ENCODE results near the gene ADCY9.

ADCY9 gene

DNA sequence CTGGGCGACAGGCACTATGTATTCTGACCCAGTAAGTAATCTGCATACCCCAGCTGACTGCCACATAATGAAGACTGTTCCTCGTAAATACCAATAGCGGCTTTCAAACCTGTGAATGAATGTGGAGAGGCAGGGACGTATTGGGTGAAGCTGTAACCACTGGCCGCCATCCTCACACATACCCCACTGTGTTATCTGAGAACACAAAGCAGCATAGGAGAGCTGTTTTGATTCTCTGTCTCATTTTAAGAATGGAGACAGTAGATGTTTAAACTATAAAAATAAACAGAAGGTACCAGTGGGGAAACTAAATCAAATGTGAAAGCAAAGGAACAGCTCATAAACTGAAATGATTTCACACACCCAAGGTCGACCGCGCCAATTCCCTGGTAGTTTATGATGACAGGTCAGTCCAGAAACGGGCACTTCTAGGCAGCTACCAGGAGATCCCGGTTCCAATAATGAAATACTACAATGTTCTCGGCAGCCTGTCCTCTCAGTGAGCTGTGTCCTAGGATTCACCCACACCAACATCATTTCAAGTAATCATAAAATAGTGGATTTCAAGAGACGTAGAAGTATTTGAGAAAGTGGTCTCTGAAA, 109.7 kb downstream of the ADCY9 start:
- DNase-seq (ENCODE audit: low read depth in 1 of 2, low spot score in 1 of 2), result no peak

DNA sequence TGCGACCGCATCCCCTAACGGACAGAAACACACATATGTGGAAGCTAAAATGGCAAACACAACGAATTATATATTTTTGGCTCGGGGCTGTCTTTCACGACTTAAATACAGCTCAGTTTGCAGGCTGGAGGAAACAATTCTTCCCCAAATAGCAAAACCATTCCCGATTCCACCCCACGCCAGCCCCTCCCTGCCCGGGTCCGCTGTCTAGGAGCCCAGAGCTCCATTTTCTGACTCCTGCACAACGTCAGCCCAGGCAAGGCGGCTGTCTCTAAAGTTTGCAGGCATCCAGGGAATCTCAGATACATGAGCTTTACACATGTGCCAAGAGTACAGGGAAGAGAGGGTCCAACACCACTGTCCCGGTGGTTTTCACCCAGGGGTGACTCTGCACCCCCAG, 110.5 kb downstream of the ADCY9 start:
- no peak for DNase-seq (ENCODE audit: low read depth in 1 of 2, low spot score in 1 of 2)

DNA sequence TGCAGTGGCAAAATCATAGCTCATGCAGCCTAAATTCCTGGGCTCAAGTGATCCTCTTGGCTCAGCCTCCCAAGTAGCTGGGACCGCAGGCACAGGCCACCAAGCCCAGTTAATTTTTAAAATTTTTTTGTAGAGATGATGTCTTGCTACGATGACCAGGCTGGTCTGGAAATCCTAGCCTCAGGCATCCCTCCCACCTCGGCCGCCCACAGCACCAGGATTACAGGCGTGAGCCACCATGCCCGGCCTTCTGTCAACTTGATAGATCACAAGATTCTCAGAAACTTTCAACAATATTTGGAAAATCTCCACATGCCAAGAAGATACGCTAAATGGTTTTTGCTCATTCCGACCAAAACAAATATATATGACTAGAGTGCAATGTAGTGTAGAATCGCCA, 111.0 kb downstream of the ADCY9 start:
- DNase-seq (ENCODE audit: low read depth in 1 of 2, low spot score in 1 of 2), result no peak

DNA sequence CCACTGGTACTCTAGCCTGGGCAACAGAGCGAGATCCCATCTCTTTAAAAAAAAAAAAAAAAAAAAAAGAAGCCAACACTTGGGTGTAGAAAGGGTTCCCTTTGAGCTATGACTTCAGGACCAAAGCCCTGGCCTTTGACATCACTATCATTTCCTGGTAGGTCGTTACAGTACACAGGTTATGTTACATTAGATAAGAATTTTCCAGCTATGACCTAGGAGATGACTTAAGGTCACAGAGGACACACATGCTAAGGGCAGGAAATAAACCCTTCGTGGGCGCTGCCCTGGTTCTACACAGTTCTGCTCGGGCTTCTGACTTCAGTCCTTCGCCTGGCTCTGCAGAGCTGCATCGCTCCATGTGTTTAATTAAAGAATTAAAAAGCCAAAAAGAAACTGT, 112.0 kb downstream of the ADCY9 start:
- no peak for DNase-seq (ENCODE audit: low read depth in 1 of 2, low spot score in 1 of 2)

DNA sequence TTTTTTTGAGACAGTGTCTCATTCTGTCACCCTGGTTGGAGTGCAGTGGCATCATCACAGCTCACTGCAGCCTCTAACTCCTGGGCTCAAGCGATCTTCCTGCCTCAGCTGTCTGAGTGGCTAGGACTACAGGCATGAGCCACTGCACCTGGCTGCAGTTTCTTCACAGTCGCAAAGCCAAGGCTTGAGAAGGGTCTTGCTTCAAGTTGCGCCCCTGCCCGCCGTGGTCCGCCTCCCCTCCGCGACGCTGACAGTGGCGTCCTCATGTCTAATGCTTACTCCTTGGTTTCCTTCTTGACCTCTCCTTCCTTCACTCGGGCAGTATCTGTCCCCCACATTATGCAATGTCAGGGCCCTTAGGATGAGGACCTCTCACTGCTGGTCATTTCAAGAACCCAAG, 112.7 kb downstream of the ADCY9 start:
- no peak for DNase-seq (ENCODE audit: low read depth in 1 of 2, low spot score in 1 of 2)

DNA sequence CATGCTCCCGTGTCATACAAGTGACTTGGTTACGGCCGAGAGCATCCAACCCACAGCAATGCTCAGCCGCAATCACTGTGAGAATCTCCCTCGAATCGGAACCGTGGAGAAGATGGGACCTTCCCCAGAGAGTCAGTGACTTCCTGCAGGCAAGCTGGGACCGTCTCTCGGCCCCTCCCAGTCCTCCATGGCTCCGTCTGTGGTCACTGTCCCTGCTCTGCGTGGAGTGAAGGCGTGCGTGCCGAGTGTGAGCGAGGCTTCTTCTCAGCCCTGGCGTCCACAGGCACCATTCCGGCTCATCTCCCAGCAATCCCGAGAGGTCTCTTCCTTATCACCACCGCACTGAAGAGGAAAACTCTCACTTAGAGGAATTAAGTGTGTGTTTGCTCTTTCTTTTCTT, 113.1 kb downstream of the ADCY9 start:
- no peak for DNase-seq (ENCODE audit: low read depth in 1 of 2, low spot score in 1 of 2)

DNA sequence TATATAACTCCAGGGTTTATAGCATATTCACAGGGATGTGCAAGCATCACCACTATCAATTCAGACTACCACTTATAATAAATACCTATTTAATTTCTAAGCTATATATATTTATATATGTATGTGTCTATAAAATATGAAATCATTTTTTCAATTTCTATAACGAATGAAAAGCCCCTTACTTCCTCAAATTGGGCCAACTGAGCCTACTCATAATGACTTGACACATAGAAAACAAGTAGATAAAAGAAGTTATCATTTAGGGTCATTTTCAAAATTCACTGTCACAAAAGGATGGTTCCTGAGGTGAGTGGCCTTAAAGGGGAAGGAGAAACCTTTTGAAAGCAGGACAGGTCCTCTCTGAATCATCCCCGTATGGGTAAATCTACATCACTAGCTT, 114.1 kb downstream of the ADCY9 start:
- DNase-seq (ENCODE audit: low read depth in 1 of 2, low spot score in 1 of 2), result no peak

DNA sequence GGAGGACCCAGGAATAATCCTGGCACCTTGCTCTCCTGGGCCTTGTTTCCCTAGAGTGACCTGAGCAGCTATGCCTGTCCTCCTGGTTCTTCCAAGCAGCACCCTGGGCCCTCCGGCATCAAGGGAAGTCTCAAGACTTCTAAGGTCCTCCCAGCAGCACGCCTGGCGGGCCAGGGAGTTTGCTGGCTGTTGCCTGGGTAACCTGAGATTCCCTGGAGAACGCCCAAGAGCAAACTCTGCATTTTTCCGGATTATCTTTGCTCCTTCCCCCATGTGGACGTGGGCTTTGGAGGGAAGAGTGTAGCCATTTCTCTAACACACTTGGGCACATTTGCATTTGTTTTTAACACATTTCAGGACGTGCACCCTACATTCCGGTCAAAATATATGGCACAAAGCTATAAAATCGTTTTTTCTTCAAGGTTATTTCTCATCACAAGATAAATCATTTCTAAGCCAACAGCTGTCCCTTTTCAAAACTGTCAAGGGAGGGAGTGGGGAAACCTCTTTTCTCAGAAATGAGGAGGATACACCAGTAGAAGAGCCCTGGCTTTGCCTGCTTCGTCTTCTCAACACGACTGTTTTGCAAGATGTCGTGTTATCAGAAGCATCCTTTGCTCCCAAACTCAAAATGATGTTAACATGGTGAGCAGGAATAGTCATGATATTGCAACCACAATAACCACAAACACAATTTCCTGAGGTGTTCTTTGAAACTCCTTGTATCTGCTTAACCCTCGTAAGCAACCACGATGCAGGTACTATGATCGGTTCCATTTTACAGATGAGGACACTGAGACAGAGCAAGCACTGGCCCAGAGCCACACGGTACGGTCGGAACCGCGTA, 116.5 kb downstream of the ADCY9 start:
- no peak for DNase-seq (ENCODE audit: low read depth in 1 of 2, low spot score in 1 of 2)

DNA sequence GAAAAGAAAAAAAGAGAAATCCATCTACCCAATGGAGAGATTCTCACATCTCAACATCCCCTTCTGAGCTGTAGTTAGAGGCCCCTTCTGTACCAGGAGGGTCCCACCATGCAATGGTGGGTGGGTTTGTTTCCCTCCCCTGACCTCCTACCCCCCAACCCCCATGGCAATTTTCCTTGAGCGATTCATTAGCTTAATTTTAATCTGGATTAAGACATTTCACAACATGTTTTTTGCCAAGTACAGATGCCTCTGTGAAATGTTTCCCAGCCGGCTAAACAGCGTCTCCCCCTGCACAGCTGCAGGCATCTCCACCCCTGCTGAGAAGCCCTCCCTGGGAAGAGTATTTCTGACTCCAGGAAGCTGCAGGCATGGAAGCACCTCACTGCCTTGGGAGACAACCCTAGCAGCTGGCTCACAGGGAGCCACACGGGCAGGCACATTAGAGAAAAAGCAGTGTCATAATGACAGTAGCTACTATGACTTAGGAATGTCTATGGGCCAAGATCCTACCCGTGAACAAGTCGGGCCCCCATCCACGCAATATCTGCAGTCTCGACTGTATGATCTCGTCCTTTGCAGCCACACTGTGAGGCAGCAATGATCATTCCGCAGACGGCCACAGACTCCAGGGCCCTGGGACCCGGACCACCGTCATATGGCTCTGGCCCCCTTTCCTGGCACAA, 117.3 kb downstream of the ADCY9 start:
- no peak for DNase-seq (ENCODE audit: low read depth in 1 of 2, low spot score in 1 of 2)

DNA sequence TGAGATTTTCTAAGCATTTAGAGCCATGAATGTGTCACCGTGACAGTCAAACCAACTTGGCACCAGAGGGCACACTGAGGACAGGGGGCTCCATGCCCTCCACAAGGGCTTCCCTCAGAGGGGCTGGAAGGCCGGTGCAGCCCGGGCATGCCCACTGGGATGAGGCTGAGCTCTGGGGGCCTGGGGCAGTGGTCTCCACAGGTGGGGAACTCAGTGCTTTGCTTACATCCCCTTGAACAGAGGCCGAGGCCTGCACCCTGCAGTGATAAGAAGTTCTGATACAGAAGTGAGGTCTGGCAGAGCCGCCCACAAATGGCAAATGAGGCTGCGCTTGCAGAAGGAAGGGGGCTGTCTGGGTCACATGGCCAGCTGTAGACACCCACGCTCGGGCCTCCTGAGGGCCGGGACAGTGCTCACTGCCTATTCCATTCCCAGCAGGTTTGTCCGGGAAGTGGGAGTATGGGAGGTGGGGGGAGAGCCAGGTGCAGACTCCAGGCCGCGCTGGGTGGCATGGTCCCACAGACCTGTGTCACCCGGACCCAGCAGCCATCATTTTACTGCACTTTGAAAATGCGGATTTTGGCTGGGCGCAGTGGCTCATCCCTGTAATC, 118.9 kb downstream of the ADCY9 start:
- DNase-seq (ENCODE audit: low read depth in 1 of 2, low spot score in 1 of 2), result no peak

DNA sequence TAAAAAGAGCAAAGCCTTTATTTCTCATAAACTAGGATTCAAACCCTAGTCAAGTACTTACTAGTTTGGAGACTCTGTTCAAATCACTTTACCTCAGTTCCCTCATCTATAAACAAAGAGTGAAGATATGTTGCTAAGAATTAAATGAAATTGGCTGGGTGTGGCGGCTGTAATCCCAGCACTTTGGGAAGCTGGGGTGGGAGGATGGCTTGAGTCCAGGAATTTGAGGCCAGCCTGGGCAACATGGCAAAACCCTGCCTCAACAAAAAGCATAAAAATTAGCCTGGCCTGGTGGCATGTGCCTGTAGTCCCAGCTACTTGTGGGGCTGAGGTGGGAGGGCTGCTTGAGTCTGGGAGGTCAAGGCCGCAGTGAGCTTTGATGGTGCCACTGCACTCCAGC, 121.2 kb downstream of the ADCY9 start:
- DNase-seq (ENCODE audit: low read depth in 1 of 2, low spot score in 1 of 2), result no peak

DNA sequence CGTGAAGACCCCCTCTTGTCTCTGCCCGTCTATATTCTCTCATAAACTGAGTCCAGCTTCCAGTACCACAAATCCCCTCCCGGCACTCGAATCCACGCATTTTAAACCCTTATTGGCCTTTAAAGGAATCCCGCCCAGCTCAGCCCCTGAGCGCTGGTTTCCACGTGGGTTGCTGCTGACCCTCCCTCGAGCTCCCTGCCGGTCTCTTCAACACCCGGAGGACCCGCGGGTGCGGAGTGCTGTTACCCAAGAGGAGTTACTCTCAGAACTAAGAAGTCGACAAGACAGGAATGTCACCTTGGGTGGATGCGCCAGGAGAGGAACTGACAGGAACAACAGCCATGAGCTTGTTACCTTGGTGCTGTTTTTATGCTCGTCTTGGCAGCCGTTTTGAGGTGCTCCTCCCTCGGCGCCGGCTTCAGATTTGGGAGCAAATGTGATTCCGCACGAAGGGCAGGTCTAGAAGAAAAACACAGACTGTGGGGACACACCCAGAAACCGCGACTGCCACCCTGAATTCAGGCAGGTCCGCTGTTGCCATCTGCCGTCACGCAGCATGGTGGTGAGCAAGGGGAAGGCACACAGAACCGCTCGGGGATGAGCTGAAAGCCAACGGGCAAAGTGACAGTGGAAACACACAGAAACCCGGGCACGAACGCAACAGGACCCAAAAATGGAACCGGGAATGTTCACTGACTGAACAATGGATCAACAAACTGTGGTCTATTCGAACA, 123.0 kb downstream of the ADCY9 start:
- no peak for DNase-seq (ENCODE audit: low read depth in 1 of 2, low spot score in 1 of 2)

DNA sequence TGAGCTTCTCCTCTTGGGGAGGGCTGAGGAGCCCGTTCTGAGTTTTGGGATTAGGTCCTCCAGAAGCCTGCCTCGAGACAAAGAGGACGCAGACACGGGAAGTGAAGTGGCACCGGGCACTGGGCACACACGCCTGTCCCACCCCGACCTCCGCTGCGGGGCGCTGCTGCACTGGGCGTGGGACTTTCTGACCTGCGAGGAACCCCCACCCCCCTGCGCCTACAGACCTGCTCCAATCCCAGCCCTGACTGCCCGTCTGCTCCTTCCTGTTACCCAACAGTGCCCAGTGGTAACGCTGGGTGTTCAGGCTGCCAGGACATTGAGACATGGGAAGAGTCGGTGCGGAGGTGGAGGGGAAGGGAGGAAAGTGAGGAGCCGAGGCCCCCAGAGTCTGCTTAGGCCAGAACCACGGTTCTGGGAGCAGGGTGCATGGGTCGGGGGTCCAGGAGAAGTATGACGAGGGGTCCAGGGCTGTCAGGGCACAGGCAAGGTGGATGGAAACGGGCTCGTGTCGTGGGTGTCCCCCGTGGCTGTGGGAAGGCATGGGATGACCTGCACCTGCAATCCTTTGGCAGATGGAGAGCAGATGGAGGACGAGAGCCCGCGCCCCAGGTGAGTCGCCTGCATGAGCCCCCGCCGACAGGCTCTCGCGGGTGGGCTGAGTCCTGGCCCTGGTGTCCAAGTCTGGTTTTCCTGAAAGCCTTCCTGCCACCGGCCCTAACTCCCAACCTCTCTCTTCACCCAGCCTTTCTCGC, 123.8 kb downstream of the ADCY9 start:
- DNase-seq (ENCODE audit: low read depth in 1 of 2, low spot score in 1 of 2), result no peak

DNA sequence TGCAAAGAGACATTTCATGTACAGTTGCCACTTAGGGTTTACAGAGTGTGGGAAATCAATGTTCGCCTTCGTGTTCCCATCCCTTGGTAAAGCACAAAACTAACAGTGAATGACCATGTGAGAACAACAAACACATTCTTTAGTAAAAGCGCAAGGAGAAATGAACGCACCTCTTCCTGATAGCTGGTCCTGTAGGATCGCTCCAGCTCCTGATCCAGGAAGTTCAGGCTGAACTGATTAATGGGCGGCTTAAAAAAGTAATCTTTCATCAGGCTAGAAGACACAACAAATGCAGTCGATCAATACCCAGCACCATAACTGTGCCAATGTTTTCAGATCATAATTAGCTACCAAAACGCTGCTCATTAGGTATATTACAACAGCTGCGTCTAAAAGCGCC, 127.4 kb downstream of the ADCY9 start:
- no peak for DNase-seq (ENCODE audit: low read depth in 1 of 2, low spot score in 1 of 2)

DNA sequence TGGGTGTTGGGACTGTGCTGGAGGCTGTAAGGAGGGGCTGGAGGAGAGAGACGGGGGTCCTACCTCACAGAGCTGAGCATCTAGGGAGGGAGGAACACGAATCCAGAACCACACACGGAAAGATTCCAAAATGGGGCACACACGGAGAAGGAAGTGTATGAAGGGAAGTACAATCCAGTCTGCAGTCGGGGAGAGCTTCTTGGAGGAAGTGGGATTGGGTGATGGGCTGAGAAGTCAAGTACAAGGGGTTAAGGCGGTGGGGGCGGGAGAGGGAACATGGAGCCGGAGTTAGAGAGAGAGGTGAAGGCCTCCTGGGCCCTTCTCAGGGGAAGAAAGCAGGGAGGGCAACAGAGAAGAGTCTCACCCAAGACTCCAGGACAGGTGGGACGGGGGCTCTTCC, 128.2 kb downstream of the ADCY9 start:
- no peak for DNase-seq (ENCODE audit: low read depth in 1 of 2, low spot score in 1 of 2)

DNA sequence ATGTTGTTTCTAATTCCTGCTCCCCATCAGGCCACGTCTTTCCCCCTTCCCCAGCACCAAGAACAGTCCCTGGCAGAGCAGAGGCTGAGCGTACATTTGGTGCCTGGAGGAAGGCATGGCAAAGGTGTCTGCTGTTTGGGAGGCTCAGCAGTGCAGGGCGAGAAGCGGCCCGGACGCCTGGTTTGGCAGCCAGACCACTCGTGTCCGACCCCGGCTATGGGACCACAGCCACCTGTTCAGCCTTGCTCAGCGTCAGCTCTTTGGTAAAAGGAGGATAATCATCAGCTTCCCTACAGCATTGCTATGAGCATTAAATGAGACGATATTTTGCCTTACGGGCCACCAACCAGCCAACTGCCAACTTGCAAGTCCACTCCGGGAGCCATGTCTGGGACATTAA, 129.0 kb downstream of the ADCY9 start:
- DNase-seq (ENCODE audit: low read depth in 1 of 2, low spot score in 1 of 2), result no peak

DNA sequence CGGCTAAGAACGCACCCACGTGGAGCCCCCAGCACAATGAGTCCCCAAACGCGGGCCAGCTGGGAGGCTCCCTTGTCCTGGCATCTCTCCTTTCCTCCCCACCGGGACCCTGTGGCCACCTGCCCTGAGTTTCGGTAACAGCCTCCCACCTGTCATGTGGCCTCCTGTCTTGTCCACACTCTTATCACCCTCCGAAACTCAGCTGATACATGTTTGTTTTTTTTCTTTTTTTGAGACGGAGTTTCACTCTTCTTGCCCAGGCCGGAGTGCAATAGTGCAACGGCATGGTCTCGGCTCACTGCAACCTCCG, 130.1 kb downstream of the ADCY9 start:
- DNase-seq (ENCODE audit: low read depth in 1 of 2, low spot score in 1 of 2), result no peak

DNA sequence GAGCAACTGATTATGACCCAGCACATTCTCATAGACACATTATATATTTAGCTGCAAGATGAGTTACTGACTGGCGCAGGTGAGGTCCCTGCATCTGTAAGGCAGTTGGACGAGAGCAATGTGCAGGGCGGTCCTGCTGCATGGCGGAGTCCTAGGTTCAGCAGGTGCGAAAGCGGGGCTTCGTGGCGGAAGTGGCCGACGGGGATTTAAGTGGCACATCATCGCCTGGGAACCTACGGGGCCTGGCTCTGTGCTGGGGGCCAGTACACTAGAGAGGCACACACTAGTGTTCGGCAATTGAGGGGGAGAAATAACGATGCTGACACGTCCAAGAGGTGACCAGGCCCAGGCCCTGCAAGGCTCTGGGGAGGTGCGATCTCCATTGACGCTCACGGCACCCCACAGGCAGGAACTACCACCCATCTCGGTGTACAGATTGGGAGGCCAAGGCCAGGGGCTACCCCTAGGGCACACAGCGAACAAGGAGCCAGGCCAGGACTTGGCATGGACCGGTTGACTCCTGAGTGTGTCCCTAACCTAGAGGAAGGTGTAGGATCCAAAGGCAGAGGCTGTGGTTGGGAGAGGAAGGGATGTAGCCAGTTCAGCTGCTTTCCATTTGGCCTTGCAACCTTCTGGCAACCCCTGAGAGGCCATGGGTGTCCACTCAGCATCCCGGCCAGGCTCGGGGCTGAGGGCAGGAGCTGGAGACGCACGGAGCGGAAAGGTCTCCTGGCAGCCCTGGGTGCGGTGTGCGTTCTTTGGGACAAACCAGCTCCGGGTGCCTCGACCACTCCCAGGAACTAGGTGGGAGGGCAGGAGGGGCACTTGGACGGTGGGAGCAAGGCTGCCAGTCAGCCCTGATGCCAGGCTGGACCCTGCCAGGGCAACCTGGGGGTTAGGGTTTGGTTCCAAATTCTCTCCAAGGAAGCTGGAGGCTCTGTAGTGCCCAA, 131.9 kb downstream of the ADCY9 start:
- no peak for DNase-seq (ENCODE audit: low read depth in 1 of 2, low spot score in 1 of 2)

DNA sequence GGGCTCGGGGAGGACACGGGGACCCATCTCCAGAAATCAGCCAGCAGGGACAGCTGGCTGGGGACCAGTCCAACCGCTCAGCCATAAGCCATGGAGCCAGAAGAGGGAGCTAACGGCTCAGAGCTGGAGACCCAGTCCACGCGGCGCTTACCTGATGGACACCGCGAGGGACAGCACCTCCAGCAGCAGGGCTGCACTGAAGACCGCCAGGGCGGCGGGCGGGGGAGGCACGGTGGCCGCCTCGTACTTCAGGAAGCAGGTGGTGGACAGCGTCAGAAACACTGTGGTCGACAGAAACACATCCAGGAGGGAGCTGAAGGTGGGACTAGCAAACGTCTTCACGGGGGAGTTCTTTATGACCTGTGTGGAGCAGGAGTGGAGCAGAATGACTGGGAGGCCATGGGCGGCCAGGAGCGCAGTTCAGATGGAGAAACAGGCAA, 133.1 kb downstream of the ADCY9 start:
- peak; percentile 6 to 15 for DNase-seq (ENCODE audit: low read depth in 1 of 2, low spot score in 1 of 2)

DNA sequence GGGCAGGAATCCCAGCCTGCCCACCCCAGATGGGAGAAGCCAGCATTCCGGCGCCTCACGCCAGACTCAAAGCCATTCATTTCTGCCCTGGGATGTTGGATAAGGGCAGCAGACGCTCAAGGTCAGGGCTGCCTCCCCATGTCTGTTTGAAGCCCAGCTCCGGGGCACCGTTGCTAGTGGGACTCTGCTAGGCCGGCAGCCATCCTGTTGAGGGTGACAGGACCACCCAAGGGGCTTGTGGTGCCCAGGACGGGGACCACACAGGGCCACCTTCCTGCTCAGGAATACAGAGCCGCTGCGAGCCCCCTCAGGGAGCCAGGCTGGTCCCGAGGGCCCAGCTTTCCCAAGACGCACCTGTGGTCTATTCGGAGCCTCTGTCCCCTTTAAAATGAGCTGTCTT, 134.0 kb downstream of the ADCY9 start:
- DNase-seq (ENCODE audit: low read depth in 1 of 2, low spot score in 1 of 2), result no peak
